ENCODE data around the gene PTH2R.

PTH2R gene

DNA sequence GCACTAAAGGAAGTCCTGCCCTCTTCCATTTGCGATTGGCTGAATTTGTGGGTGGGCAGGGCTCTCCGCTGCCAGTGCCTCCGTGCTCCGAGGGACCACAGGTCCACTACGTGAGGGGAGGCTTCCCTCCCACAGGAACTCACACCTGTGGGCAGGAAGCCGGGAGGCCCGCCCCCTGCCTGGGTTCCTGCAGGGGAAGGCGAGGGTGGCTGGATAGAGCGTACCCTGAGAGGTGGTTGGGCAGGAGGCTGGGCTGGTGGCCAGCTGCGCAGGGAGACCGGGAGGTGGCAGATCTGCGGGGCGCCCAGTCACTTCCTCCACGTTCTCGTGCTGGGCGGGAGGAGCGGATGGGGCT, 47.0 kb upstream of the PTH2R start:
- no peaks in the 10 kb centered on the region for H3K79me2 ChIP-seq (ENCODE audit: control insufficient read depth, low read length)
- H3K27me3 ChIP-seq (ENCODE audit: control insufficient read depth, low read length), result no peaks in the 10 kb centered on the region
- TF ChIP-seq EZH2phosphoT487 (IDR thresholded peaks at IDR 0.05; ENCODE audit: borderline replicate concordance, low read length), result no peak
- TF ChIP-seq, protein P1, sequence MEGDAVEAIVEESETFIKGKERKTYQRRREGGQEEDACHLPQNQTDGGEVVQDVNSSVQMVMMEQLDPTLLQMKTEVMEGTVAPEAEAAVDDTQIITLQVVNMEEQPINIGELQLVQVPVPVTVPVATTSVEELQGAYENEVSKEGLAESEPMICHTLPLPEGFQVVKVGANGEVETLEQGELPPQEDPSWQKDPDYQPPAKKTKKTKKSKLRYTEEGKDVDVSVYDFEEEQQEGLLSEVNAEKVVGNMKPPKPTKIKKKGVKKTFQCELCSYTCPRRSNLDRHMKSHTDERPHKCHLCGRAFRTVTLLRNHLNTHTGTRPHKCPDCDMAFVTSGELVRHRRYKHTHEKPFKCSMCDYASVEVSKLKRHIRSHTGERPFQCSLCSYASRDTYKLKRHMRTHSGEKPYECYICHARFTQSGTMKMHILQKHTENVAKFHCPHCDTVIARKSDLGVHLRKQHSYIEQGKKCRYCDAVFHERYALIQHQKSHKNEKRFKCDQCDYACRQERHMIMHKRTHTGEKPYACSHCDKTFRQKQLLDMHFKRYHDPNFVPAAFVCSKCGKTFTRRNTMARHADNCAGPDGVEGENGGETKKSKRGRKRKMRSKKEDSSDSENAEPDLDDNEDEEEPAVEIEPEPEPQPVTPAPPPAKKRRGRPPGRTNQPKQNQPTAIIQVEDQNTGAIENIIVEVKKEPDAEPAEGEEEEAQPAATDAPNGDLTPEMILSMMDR (IDR thresholded peaks at IDR 0.05; ENCODE audit: low read depth, low read length, poor library complexity, severe bottlenecking), result no peak
- H3K36me3 ChIP-seq (ENCODE audit: control insufficient read depth, low read length), result peaks cover 24% of the 10 kb centered on the region
- no peak overlapping the region for H3K4me2 ChIP-seq (ENCODE audit: low read length)
- H3K4me3 ChIP-seq (ENCODE audit: low read length), result no peak overlapping the region
- H3K9me3 ChIP-seq (ENCODE audit: control insufficient read depth, insufficient read depth, low read length), result no peaks in the 10 kb centered on the region
- no peaks in the 10 kb centered on the region for H3K4me1 ChIP-seq (ENCODE audit: control insufficient read depth, low read length)
- no peaks in the 10 kb centered on the region for H3F3A ChIP-seq (ENCODE audit: control insufficient read depth, insufficient read depth)
- H3K9me2 ChIP-seq (replicated peaks; ENCODE audit: control insufficient read depth, low read length), result no peaks in the 10 kb centered on the region
- no peak overlapping the region for H3K27ac ChIP-seq (ENCODE audit: low read depth, low read length)
- no peaks in the 10 kb centered on the region for H4K20me1 ChIP-seq (ENCODE audit: control insufficient read depth, insufficient read depth, low read depth, low read length)

DNA sequence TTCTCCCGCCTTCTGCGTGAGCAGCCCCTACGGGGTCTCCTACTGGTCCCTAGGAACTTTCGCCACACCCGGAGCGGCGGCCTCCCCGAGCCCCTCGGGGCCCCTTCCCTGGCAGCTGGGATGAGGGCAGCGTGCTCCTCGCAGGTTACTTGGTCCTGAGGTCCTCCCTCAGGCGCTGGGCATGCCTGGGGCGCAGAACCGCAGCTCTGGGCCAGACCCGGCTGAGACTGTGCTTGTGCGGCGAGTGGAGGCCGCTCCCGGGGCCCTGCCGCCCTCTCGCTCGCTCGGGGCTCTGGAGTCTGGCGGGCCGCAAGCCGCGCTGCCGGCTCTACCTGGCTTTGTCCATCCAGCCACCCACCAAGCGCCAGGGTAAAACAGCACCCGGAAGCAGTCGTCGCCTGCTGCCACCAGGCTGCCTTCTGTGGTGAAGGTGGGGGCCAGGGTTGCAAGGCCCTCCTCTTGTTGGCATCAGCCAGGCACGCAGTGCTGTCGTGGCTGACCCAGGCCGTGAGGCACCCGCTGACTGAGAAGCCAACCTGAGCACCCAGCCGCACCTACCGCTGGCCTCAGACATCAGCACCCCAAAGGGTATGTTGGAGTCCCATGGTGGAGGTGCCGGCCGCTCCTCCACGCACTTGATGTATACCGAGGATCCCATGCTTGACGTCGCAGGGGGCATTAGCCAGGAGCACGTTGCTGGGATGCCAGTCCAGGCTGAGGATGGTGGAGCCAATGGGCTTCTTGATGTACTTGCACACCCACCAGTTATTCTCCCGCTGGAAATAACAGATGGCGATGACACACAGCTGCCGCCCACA, 46.1 kb upstream of the PTH2R start:
- no peaks in the 10 kb centered on the region for H3K79me2 ChIP-seq (ENCODE audit: control insufficient read depth, low read length)
- H3K9me3 ChIP-seq (ENCODE audit: control insufficient read depth, insufficient read depth, low read length), result peaks cover 4% of the 10 kb centered on the region
- TF ChIP-seq EZH2phosphoT487 (IDR thresholded peaks at IDR 0.05; ENCODE audit: borderline replicate concordance, low read length), result no peak
- TF ChIP-seq, protein P1 (IDR thresholded peaks at IDR 0.05; ENCODE audit: low read depth, low read length, poor library complexity, severe bottlenecking), result no peak
- no peaks in the 10 kb centered on the region for H3K9me2 ChIP-seq (replicated peaks; ENCODE audit: control insufficient read depth, low read length)
- no peaks in the 10 kb centered on the region for H3K4me1 ChIP-seq (ENCODE audit: control insufficient read depth, low read length)
- H3K27ac ChIP-seq (ENCODE audit: low read depth, low read length), result no peak overlapping the region
- no peak overlapping the region for H3K4me2 ChIP-seq (ENCODE audit: low read length)
- no peaks in the 10 kb centered on the region for H3F3A ChIP-seq (ENCODE audit: control insufficient read depth, insufficient read depth)
- H3K27me3 ChIP-seq (ENCODE audit: control insufficient read depth, low read length), result no peaks in the 10 kb centered on the region
- H3K4me3 ChIP-seq (ENCODE audit: low read length), result no peak overlapping the region
- H4K20me1 ChIP-seq (ENCODE audit: control insufficient read depth, insufficient read depth, low read depth, low read length), result no peaks in the 10 kb centered on the region
- H3K36me3 ChIP-seq (ENCODE audit: control insufficient read depth, low read length), result peaks cover 15% of the 10 kb centered on the region

DNA sequence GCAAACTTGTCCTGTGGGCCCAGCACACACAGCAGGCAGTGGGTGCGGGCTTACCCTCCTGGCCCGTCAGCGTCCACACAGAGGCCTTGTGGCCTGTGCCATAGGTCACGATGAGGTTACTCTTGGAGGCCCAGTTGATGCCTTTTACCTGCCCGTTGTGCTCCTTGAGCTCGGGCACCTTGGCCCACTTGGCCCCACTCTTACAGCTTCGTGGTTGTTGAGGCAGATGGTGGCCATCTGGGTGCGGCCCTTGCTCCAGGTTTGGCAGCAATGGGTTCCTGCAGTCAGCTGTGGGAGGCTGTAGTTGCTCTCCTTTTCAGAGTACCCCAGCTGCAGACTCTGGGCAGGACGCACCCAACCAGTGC, 45.5 kb upstream of the PTH2R start:
- no peaks in the 10 kb centered on the region for H3F3A ChIP-seq (ENCODE audit: control insufficient read depth, insufficient read depth)
- no peak overlapping the region for H3K4me2 ChIP-seq (ENCODE audit: low read length)
- TF ChIP-seq, protein P1 (IDR thresholded peaks at IDR 0.05; ENCODE audit: low read depth, low read length, poor library complexity, severe bottlenecking), result no peak
- TF ChIP-seq EZH2phosphoT487 (IDR thresholded peaks at IDR 0.05; ENCODE audit: borderline replicate concordance, low read length), result no peak
- H3K36me3 ChIP-seq (ENCODE audit: control insufficient read depth, low read length), result peaks cover 11% of the 10 kb centered on the region
- no peaks in the 10 kb centered on the region for H3K9me2 ChIP-seq (replicated peaks; ENCODE audit: control insufficient read depth, low read length)
- no peaks in the 10 kb centered on the region for H3K4me1 ChIP-seq (ENCODE audit: control insufficient read depth, low read length)
- no peak overlapping the region for H3K27ac ChIP-seq (ENCODE audit: low read depth, low read length)
- H3K27me3 ChIP-seq (ENCODE audit: control insufficient read depth, low read length), result no peaks in the 10 kb centered on the region
- no peak overlapping the region for H3K4me3 ChIP-seq (ENCODE audit: low read length)
- H3K9me3 ChIP-seq (ENCODE audit: control insufficient read depth, insufficient read depth, low read length), result peaks cover 4% of the 10 kb centered on the region
- H4K20me1 ChIP-seq (ENCODE audit: control insufficient read depth, insufficient read depth, low read depth, low read length), result no peaks in the 10 kb centered on the region
- H3K79me2 ChIP-seq (ENCODE audit: control insufficient read depth, low read length), result no peaks in the 10 kb centered on the region

Measured in DOHH2 (cell line).